IMR-90 (cell line): ENCODE data around the gene TRIM10. TPM values are rescaled to one million over a fixed set of nuclear protein-coding genes. Genes with fewer than 3 reads are reported as not detected.

ENCODE experiments used
- ATAC-seq: fragments of 200-7000 bp; cut with Tn5 transposase; 2 replicates; pipeline ENCODE4 v1.9.1; 2020; ENCODE audit warnings: low read depth, mild to moderate bottlenecking, moderate library complexity
- BruUV-seq: library from RNA; stranded (reverse); fragments of 400-500 nt; replicated peaks from 2 replicates; lab custom pipeline; 2021; lab: Mats Ljungman, UMichigan
- CTCF ChIA-PET: fragments of 300-600 bp; formaldehyde crosslinking; extraction: SDS; loops from one replicate; lab custom pipeline; 2021; ENCODE audit warnings: antibody characterized with exemption; lab: Yijun Ruan, JAX
- POLR2A ChIA-PET: fragments of 300-600 bp; sonication (Branson Sonifier 250); formaldehyde crosslinking; loops from one replicate; lab custom pipeline; 2022; ENCODE audit warnings: antibody characterized with exemption; ENCODE audit not compliant: unreplicated experiment; lab: Charles Lee
- DNase-seq: peaks from one replicate; pipeline ENCODE4 v3.0.0; 2013
- H2AFZ ChIP-seq: replicated peaks from 2 replicates; pipeline ENCODE3; 2013; ENCODE audit warnings: low read length, mild to moderate bottlenecking; ENCODE audit not compliant: poor library complexity
- H2AK5ac ChIP-seq: 2 replicates; pipeline ENCODE4 v1.6.1; 2013; ENCODE audit warnings: low read depth, low read length, inconsistent platforms
- H2AK9ac ChIP-seq: replicated peaks from 2 replicates; pipeline ENCODE3; 2013; ENCODE audit warnings: mild to moderate bottlenecking, low read depth, low read length, moderate library complexity; ENCODE audit not compliant: poor library complexity
- H2BK120ac ChIP-seq: 2 replicates; pipeline ENCODE4 v1.6.1; 2013; ENCODE audit warnings: low read depth, low read length, inconsistent platforms
- H2BK15ac ChIP-seq: 3 replicates; pipeline ENCODE4 v1.6.1; 2013; ENCODE audit warnings: low read depth, low read length, inconsistent platforms
- H2BK20ac ChIP-seq: 2 replicates; pipeline ENCODE4 v1.6.1; 2013; ENCODE audit warnings: low read depth, mild to moderate bottlenecking, inconsistent platforms, low read length, moderate library complexity
- H2BK5ac ChIP-seq: 2 replicates; pipeline ENCODE4 v1.6.1; 2013; ENCODE audit warnings: mild to moderate bottlenecking, low read depth, low read length, inconsistent platforms; ENCODE audit not compliant: poor library complexity, severe bottlenecking
- H3K14ac ChIP-seq: replicated peaks from 2 replicates; pipeline ENCODE4 v1.6.1; 2013; ENCODE audit warnings: low read depth, low read length, inconsistent platforms
- H3K18ac ChIP-seq: 2 replicates; pipeline ENCODE4 v1.6.1; 2013; ENCODE audit warnings: low read depth, low read length, control low read depth
- H3K23ac ChIP-seq: 2 replicates; pipeline ENCODE4 v1.6.1; 2013; ENCODE audit warnings: low read depth, low read length, inconsistent platforms
- H3K27ac ChIP-seq: 2 replicates; pipeline ENCODE4 v1.5.1; 2013; ENCODE audit warnings: mild to moderate bottlenecking, control low read depth, low read length; ENCODE audit not compliant: insufficient read depth
- H3K27me3 ChIP-seq: 2 replicates; pipeline ENCODE4 v1.6.1; 2013; ENCODE audit warnings: low read length; ENCODE audit not compliant: control insufficient read depth, insufficient read depth
- H3K36me3 ChIP-seq: 2 replicates; pipeline ENCODE4 v1.6.1; 2013; ENCODE audit warnings: low read length, mixed read lengths; ENCODE audit not compliant: control insufficient read depth, insufficient read depth
- H3K4ac ChIP-seq: 2 replicates; pipeline ENCODE4 v1.6.1; 2013; ENCODE audit warnings: low read depth, low read length, inconsistent platforms
- H3K4me1 ChIP-seq: 2 replicates; pipeline ENCODE4 v1.6.1; 2013; ENCODE audit warnings: low read length, mixed read lengths; ENCODE audit not compliant: control insufficient read depth, insufficient read depth
- H3K4me2 ChIP-seq: 2 replicates; pipeline ENCODE4 v1.6.1; 2013; ENCODE audit warnings: low read depth, mild to moderate bottlenecking, control low read depth, low read length, moderate library complexity
- H3K4me3 ChIP-seq: 2 replicates; pipeline ENCODE4 v1.5.1; 2013; ENCODE audit warnings: low read depth, mild to moderate bottlenecking, control low read depth, low read length, moderate library complexity; ENCODE audit not compliant: insufficient read depth
- H3K56ac ChIP-seq: 2 replicates; pipeline ENCODE4 v1.6.1; 2013; ENCODE audit warnings: low read length, inconsistent platforms; ENCODE audit not compliant: insufficient read depth; ENCODE audit errors: extremely low read depth
- H3K79me1 ChIP-seq, 2 experiments: 2 replicates each; pipeline ENCODE4 v1.6.1; 2013; ENCODE audit warnings: low read length in 2 of 2, inconsistent platforms in 1 of 2, low read depth in 1 of 2
- H3K9ac ChIP-seq: 2 replicates; pipeline ENCODE4 v1.6.1; 2013; ENCODE audit warnings: low read depth, low read length, control low read depth
- H3K9me1 ChIP-seq: 2 replicates; pipeline ENCODE4 v1.6.1; 2013; ENCODE audit warnings: low read length, inconsistent platforms; ENCODE audit not compliant: insufficient read depth
- H3K9me3 ChIP-seq: 2 replicates; pipeline ENCODE4 v1.6.1; 2013; ENCODE audit warnings: low read length; ENCODE audit not compliant: control insufficient read depth, insufficient read depth
- H4K20me1 ChIP-seq: 2 replicates; pipeline ENCODE4 v1.6.1; 2013; ENCODE audit warnings: low read length, inconsistent platforms; ENCODE audit not compliant: insufficient read depth
- H4K5ac ChIP-seq: 2 replicates; pipeline ENCODE4 v1.6.1; 2013; ENCODE audit warnings: mild to moderate bottlenecking, low read depth, low read length, control low read depth
- H4K8ac ChIP-seq, 2 experiments: 2 replicates each; pipeline ENCODE4 v1.6.1; 2013; ENCODE audit warnings: low read depth in 2 of 2, low read length in 2 of 2, control low read depth in 1 of 2, inconsistent platforms in 1 of 2
- H4K91ac ChIP-seq: 2 replicates; pipeline ENCODE4 v1.6.1; 2013; ENCODE audit warnings: low read depth, low read length, inconsistent platforms; ENCODE audit not compliant: insufficient read depth
- BHLHE40 ChIP-seq: fragments of 150-350 bp; IDR thresholded peaks from 2 replicates; pipeline ENCODE4 v1.6.1; 2016; ENCODE audit warnings: mild to moderate bottlenecking, low read depth, low read length
- CEBPB ChIP-seq: IDR thresholded peaks from 2 replicates; pipeline ENCODE4 v1.6.1; 2012; ENCODE audit warnings: low read depth, low read length, improper control_type of control experiment
- CHD1 ChIP-seq: IDR thresholded peaks from 2 replicates; pipeline ENCODE4 v1.6.1; 2012; ENCODE audit warnings: low read depth, low read length, improper control_type of control experiment
- FOS ChIP-seq: fragments of 150-350 bp; IDR thresholded peaks from 2 replicates; pipeline ENCODE4 v1.6.1; 2016; ENCODE audit warnings: low read depth, low read length
- MAFK ChIP-seq: IDR thresholded peaks from 2 replicates; pipeline ENCODE4 v1.6.1; 2012; ENCODE audit warnings: low read depth, low read length, improper control_type of control experiment
- MAZ ChIP-seq: IDR thresholded peaks from 2 replicates; pipeline ENCODE4 v1.6.1; 2012; ENCODE audit warnings: low read depth, mild to moderate bottlenecking, low read length, improper control_type of control experiment, moderate library complexity, borderline replicate concordance
- MXI1 ChIP-seq: IDR thresholded peaks from 2 replicates; pipeline ENCODE4 v1.6.1; 2012; ENCODE audit warnings: low read depth, mild to moderate bottlenecking, low read length, moderate library complexity, borderline replicate concordance
- NFE2L2 ChIP-seq: fragments of 150-350 bp; IDR thresholded peaks from 2 replicates; pipeline ENCODE4 v1.6.1; 2016; ENCODE audit warnings: low read depth, mild to moderate bottlenecking, low read length
- POLR2A ChIP-seq: IDR thresholded peaks from 2 replicates; pipeline ENCODE4 v1.6.1; 2012; ENCODE audit warnings: mild to moderate bottlenecking, low read depth, low read length
- RAD21 ChIP-seq: IDR thresholded peaks from 2 replicates; pipeline ENCODE4 v1.6.1; 2012; ENCODE audit warnings: low read length, improper control_type of control experiment
- RCOR1 ChIP-seq: IDR thresholded peaks from 2 replicates; pipeline ENCODE4 v1.6.1; 2012; ENCODE audit warnings: mild to moderate bottlenecking, low read length, improper control_type of control experiment; ENCODE audit not compliant: insufficient replicate concordance
- RFX5 ChIP-seq: IDR thresholded peaks from 2 replicates; pipeline ENCODE4 v1.8.0; 2012; ENCODE audit warnings: low read depth, mild to moderate bottlenecking, low read length, moderate library complexity
- SMC3 ChIP-seq: fragments of 150-350 bp; IDR thresholded peaks from 2 replicates; pipeline ENCODE4 v1.6.1; 2016; ENCODE audit warnings: low read depth, mild to moderate bottlenecking, antibody characterized with exemption, low read length, moderate library complexity
- WGBS, 2 experiments: methylation state at CpG; one replicate each; pipeline versions ENCODE4 v1.1.5 to v1.1.7; 2013; ENCODE audit warnings: missing lambda C conversion rate in 2 of 2; ENCODE audit not compliant: insufficient read length in 1 of 2; ENCODE audit errors: extremely low coverage in 2 of 2; 5-methylcytosine and 5-hydroxymethylcytosine counted together
- dilution Hi-C: fragments of 300-500 bp; cut with HindIII; formaldehyde crosslinking; loops from one replicate; pipeline ENCODE4 v1.14.3; 2018; ENCODE audit warnings: low sequenced_read_pairs; ENCODE audit not compliant: unreplicated experiment
- in situ Hi-C: fragments of 300-500 bp; cut with MboI; formaldehyde crosslinking; loops from 3 replicates; pipeline ENCODE4 v1.14.3; 2019; ENCODE audit warnings: low sequenced_read_pairs, inconsistent platforms, mixed read lengths
- intact Hi-C: fragments of 100-400 bp; cut with micrococcal nuclease; formaldehyde crosslinking; loops from 2 replicates; pipeline ENCODE4 v1.10.0; 2022
- polyA plus RNA-seq, 3 experiments: library from polyadenylated mRNA; depleted of rRNA; stranded (reverse); fragments of >200 nt; gene quantifications; 2 replicates each; pipeline ENCODE4 v1.2.3, GENCODE V29; 2012; ENCODE audit warnings: low replicate concordance in 1 of 3
- total RNA-seq: library from RNA; depleted of rRNA; stranded (reverse); fragments of >200 nt; gene quantifications from 2 replicates; pipeline ENCODE4 v1.2.3, GENCODE V29; 2012
- TF ChIP-seq, protein P1 (sequence below): conservative IDR thresholded peaks from 2 replicates; pipeline ENCODE4 v1.5.1; 2012; ENCODE audit warnings: mild to moderate bottlenecking, low read depth, low read length, improper control_type of control experiment
- TF ChIP-seq, protein P2 (sequence below): fragments of 150-350 bp; IDR thresholded peaks from 2 replicates; pipeline ENCODE4 v1.6.1; 2017; ENCODE audit warnings: mild to moderate bottlenecking, antibody characterized with exemption, low read length, low read depth
- TF ChIP-seq, protein P3 (sequence below): fragments of 150-350 bp; IDR thresholded peaks from 2 replicates; pipeline ENCODE4 v1.6.1; 2016; ENCODE audit warnings: low read depth, mild to moderate bottlenecking, low read length, moderate library complexity, borderline replicate concordance

TRIM10 gene
- total and polyA plus RNA-seq, 2 of the 4 experiments (the other 2 are of a cell fraction), result not detected

DNA sequence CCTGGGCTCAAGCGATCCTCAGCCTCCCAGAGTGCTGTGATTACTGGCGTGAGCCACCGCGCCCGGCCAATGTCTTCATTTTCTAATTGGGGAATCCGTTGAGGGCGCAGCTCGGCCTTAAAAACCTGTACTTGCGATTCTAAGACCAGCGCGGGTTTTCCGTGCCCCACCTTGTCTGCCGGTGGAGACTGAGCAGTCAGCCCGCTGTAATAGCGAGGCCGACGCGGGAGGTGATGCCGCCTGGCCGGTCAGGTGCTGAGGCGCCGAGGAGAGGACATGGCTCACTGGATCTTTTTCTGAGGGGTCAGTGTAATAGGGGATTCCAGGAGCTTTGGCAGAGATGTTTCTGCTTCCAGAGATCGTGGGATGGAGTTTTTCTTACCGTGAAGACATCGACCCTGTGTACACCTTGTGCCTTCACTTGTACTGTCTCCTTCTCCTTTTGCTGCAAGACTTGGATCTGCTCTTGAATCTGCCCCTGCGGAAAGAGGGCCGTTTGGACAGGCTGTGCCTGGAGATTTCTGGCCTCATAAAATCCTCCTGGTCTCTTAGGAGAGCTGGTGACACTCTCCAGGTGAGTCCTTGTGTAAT, 49.6 kb downstream of the TRIM10 start:
- dilution Hi-C loops, result no loop called here

More for the DNA sequence above, 49.6 kb downstream of the TRIM10 start:
- Histone ChIP-seq H3K79me1 (no peaks in the 10 kb centered on the region), H3K4me2 (no peak overlapping the region), H2BK20ac (no peak overlapping the region), H3K4ac (no peak overlapping the region), H3K18ac (no peak overlapping the region), H4K5ac (no peak overlapping the region), H2AK9ac (no peak overlapping the region), H4K20me1 (no peaks in the 10 kb centered on the region), H2AK5ac (no peak overlapping the region), H2BK5ac (no peak overlapping the region), H3K27me3 (peaks cover 52% of the 10 kb centered on the region), H3K56ac (no peak overlapping the region), H3K9ac (no peak overlapping the region), H3K4me1 (no peaks in the 10 kb centered on the region), H3K4me3 (no peak overlapping the region), H3K14ac (no peak overlapping the region), H2BK120ac (no peak overlapping the region), H2AFZ (no peak overlapping the region), H3K23ac (no peak overlapping the region), H3K27ac (no peak overlapping the region), H4K8ac (no peak overlapping the region), H2BK15ac (no peak overlapping the region), H3K9me3 (peaks cover 2% of the 10 kb centered on the region; the same call in 1 of the 2 replicates), H4K91ac (no peak overlapping the region), H3K36me3 (no peaks in the 10 kb centered on the region), H3K9me1 (no peaks in the 10 kb centered on the region)
- POLR2A ChIA-PET, result no interaction called here
- CTCF ChIA-PET, result interaction anchor here (1.1 kb wide), 1 partner anchor 20 kb away, joined by 3 read pairs; no protein-coding TSS in a partner anchor
- ATAC-seq (no peak), DNase-seq (no peak)
- in situ Hi-C loops (no loop called here), intact Hi-C loops (no loop called here)
- no TSS peak for BruUV-seq
- 34% methylated on average over 20 of the region's 27 CpGs; no CpG with 5 or more reads in 1 of the 2 experiments for WGBS, 2 experiments
- TF ChIP-seq RAD21 (no peak), NFE2L2 (no peak), RFX5 (no peak), MXI1 (no peak), FOS (no peak), SMC3 (no peak), RCOR1 (no peak), MAFK (no peak), CEBPB (no peak), MAZ (no peak), CHD1 (no peak), POLR2A (no peak), BHLHE40 (no peak)
- TF ChIP-seq, protein P1, sequence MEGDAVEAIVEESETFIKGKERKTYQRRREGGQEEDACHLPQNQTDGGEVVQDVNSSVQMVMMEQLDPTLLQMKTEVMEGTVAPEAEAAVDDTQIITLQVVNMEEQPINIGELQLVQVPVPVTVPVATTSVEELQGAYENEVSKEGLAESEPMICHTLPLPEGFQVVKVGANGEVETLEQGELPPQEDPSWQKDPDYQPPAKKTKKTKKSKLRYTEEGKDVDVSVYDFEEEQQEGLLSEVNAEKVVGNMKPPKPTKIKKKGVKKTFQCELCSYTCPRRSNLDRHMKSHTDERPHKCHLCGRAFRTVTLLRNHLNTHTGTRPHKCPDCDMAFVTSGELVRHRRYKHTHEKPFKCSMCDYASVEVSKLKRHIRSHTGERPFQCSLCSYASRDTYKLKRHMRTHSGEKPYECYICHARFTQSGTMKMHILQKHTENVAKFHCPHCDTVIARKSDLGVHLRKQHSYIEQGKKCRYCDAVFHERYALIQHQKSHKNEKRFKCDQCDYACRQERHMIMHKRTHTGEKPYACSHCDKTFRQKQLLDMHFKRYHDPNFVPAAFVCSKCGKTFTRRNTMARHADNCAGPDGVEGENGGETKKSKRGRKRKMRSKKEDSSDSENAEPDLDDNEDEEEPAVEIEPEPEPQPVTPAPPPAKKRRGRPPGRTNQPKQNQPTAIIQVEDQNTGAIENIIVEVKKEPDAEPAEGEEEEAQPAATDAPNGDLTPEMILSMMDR, result no peak
- TF ChIP-seq, protein P2, sequence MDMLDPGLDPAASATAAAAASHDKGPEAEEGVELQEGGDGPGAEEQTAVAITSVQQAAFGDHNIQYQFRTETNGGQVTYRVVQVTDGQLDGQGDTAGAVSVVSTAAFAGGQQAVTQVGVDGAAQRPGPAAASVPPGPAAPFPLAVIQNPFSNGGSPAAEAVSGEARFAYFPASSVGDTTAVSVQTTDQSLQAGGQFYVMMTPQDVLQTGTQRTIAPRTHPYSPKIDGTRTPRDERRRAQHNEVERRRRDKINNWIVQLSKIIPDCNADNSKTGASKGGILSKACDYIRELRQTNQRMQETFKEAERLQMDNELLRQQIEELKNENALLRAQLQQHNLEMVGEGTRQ, result no peak
- TF ChIP-seq, protein P3, sequence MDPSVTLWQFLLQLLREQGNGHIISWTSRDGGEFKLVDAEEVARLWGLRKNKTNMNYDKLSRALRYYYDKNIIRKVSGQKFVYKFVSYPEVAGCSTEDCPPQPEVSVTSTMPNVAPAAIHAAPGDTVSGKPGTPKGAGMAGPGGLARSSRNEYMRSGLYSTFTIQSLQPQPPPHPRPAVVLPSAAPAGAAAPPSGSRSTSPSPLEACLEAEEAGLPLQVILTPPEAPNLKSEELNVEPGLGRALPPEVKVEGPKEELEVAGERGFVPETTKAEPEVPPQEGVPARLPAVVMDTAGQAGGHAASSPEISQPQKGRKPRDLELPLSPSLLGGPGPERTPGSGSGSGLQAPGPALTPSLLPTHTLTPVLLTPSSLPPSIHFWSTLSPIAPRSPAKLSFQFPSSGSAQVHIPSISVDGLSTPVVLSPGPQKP, result no peak
